T-helper 22 cell (primary cell): ENCODE data around the gene MSL3B.

Experiments used
- DNase-seq: peaks from one replicate; pipeline ENCODE4 v3.0.0-alpha.2; 2020; ENCODE audit warnings: low read depth

Gene MSL3B

GRCh38 chr2:233853353-233853752 is 14.8 kb downstream of the MSL3B start:
- no peak for DNase-seq

DNA sequence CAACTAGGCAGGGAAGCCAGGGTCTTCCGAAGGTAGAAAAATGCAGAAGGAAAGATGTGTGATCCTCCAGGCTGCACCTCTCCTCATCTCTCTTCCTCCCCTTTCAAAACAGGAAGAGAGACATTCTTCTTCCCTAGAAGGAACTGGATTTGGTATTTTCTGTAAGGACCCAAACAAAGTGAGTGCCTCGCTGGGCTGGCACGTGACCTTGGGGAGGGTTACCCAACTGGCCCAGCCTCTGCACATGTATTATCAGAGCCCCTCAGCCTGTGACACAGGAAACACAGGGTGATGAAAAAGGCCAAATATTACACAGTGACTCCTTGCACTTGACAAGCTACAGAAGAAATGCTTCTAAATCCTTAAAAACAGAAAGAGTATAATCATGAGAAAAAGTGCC is 16.1 kb downstream of the MSL3B start:
- DNase-seq: no peak

DNA sequence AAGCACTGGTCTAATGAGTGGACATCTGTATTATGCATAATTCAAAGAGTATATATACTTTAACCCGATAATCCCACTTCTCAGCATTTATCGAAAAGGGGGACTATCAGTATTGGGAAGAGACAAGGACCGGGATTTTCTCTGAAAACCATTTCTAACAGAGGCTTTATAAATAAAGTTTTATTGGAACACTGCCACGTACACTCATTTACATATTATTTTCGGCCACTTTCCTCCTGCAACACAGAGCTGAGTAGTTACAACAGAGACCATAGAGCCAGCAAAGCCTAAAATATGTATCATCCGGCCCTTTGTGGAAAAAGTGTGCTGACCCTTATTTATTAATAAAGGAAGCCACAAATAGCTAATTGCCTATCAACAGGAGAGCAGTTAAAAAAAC is 17.0 kb downstream of the MSL3B start:
- no peak for DNase-seq

DNA sequence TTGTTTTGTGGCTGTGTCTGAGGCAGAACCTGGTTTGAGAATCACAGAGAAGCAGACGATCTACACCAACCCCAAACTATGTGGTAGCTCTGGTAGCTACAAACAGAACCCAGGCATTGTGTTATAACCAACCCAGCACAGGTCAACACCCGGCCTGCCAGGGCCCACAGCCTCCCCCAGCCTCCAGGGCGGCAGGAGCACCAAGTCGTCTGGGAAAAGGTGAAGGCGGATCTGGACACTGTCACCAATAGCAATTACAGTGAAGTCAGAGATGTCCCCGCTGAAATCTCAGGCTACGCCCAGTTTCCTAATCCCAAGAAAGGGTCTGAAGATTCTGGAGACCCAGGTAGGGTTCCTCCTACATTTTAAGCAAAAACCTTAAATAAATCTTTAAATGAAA is 17.4 kb downstream of the MSL3B start:
- DNase-seq: no peak

DNA sequence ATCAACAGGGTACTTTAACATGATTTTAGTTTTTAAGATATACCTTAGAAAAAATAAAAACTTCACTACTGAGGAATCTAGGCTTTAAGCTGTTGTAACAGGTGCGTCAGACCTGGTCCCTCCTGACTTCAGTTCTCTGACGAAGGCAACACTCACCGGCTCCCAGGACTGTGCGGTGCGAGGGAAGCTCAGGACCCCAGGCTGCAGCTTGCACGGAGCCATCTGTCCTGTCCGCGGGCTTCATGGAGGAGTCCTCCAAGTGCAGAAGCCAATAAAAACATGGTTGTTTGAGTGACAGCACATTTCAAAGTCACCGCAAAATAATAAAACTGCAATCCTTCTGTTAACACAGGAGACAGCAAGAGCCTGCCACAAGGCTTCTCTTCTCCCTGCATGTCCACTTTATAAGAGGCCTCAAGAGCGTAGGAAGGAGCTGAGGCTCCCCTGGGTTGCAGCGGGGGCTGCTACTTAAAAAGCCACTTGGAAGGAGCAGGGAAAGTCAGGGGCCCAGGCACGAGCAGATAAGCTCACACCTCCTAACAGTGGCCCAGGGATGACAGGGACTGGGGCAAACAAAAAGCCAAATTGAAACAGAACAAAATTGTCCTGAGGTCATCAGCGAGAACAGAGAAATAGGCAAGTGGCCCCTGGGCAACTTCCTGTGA is 18.4 kb downstream of the MSL3B start:
- no peak for DNase-seq

GRCh38 chr2:233848276-233848675 is 19.9 kb downstream of the MSL3B start:
- DNase-seq: no peak

DNA sequence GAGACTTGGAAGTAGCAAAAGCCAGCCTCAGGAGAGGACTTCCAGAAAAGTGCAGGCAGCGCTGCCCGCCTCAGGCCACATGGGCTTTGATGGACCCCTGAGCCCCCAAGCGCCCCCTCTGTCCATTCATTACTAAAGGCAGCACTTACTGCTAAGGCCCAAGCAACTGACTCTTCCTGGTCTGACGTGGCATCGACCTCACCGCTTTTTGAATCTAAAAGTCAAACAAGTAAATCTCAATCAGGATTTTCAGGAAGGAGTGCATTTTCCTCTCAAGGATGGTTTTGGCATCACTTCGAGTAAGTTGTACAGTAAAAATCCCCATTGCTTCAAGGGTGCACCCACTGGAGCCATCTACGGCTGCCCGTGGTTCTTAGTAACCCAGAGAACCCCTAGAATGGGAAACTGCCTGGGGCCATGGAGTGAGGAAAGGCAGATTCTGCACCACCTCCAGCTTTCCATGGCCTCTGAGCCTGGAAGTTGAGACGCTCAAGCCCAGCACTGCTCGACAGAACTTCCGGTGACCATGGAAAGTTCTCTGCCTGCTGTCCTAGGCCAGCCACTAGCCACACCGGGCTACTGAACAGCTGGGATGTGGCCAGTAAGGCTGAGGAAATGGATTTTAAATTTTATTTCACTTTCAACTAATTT is 20.8 kb downstream of the MSL3B start:
- DNase-seq: no peak

- no peak for DNase-seq
Observed at GRCh38 chr2:233846387-233847247, 21.6 kb downstream of the MSL3B start.

DNA sequence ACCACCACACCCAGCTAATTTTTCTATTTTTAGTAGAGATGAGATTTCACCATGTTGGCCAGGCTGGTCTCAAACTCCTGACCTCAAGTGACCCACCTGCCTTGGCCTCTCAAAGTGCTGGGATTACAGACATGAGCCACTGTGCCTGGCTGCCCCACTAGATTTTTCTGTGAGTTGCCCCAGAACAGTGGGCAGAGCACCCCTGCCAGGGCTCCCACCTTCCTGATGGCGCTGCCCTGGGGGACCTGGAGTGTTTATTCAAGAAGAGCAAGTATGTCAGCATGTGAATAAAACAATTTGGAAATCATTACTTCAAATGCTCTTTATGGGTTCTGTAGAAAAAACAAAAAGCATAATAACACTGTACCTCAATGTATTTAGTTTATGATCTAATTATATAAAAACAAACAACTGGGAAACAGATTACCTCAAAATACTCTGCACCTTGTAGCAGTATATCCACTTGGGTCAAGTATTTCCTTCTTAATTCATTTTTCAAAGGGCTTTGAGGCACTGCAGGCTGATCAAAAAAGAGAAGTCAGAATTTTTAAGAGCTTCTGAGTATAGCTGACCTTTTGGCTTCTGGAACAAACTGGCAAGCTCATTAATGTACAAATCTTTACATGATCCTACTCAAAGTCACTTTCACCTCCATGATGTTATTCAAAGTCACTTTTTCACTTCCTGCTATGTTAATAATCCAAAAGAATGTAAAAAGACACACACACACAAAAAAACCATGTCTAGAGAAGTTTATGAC is 22.7 kb downstream of the MSL3B start:
- DNase-seq: no peak

GRCh38 chr2:233844836-233845235 is 23.4 kb downstream of the MSL3B start:
- DNase-seq: no peak

DNA sequence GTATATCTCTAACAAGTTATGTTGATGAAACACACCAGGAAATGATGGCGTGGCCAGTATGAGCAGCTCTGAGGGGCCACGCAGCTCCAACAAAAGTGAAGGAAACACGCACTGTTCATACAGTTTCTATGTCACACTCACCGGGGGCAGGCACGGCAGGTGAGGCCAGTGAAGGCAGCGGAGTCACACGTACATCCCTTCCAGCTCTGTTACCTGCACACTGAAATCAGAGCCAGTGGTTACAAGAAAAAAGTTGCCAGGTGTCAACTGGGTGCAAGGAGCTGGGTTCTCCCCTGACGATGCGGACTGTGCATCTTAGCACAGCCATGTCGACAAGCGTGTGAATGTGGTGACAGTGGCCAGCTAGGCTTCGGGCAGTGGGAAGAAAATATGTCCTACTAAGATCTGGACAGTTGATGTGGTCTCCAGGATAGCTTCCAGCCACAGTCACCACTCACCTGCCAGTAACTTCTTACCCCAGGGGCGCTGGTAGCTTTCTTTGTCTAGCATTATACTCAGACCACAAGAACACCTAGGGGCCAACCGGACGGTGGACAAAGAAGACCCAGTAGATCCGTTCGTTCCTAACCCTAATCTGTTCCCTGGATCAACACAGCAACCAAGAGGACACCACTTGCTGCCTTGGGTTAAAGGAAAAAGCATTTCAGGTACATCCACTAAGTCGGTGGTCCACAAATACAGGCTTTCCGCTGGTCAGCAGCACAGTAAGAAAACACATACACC is 23.9 kb downstream of the MSL3B start:
- DNase-seq: no peak

- no peak for DNase-seq
Observed at GRCh38 chr2:233841183-233841582, 27.0 kb downstream of the MSL3B start.

- DNase-seq: no peak
Observed at GRCh38 chr2:233840520-233840919, 27.7 kb downstream of the MSL3B start.

- DNase-seq: no peak
Observed at GRCh38 chr2:233839447-233839820, 28.8 kb downstream of the MSL3B start.

GRCh38 chr2:233838726-233839446 is 29.3 kb downstream of the MSL3B start:
- DNase-seq: no peak

- DNase-seq: no peak
Observed at GRCh38 chr2:233838251-233838650, 29.9 kb downstream of the MSL3B start.

DNA sequence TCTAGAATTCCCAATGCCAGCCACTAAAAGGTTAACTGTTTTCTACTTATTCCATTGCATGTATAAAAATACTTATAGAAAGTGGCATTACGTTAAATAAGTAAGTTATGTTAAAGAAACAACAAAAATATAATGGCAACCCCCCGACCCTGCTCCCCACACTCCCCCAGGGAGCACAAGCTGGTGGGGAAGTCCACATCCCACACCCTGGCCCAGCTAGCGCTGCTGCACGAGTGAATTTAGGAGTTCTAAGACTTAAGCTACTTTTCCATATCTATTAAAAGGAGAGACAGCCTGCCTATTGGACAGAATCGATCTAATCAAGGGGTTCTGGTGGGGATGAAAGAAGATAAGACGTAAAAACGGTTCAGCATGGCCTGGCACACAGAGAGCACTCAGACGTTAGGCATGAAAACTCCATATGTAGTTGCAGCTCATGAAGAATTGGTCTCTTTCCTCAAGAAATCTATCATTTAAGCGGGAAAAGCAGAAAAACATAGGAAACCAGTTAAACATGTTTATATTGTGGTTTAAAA is 30.4 kb downstream of the MSL3B start:
- DNase-seq: no peak

GRCh38 chr2:233836359-233836758 is 31.8 kb downstream of the MSL3B start:
- DNase-seq: no peak

DNA sequence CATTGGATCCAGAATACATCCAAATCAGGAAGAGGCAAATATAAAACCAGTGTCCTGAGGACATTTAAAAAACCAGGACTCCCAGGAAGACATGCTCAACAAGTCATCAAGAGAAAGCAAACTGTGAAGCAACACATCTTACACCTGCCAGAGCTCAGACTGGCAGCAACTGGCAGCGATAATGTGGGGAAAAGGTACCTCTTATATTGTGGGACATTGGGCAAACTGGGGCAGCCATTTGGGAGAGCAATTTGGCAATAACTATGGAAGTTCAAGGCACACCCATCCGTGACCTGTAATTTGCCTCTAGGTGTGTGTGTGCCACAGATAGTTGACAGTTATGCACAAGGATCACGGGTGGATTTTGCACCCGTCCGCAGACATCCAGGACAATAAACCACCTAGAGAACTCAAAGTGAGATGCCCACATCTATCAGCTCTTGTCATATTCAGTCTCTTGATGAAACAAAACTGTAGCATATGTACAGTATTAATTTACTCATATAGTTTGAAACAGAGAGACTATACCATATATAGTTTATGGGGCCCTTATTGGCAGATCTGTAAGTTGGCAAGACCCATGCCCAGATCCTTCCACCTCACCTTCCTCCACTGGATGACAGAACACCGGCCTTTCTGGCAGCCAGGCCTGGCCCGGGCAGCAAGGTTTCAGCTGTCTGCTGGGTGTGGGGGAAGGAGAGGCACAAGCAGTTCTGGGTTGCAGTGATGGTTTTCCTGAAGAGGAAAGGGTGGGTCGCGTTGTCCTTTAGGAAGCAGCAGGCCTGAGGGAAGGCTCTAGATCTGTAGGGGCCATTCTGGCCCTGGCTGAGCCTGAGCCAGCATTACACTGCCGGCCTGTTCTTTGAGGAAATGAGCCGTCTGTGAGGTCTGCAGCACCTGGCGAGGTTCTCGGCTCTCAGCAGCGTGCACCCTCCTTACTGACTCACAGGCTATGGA is 32.7 kb downstream of the MSL3B start:
- DNase-seq: no peak

- DNase-seq: no peak
Observed at GRCh38 chr2:233833345-233833744, 34.8 kb downstream of the MSL3B start.
